Inferior parietal cortex (tissue), 1 donor: Measurements from ENCODE around the gene PLXDC1.
"Not testable (repeated sequence)": the region's sequence is repeated elsewhere in the genome, so short reads cannot be mapped to it uniquely, and the experiment has no call there.

ENCODE experiments used
- DNase-seq: peaks from one replicate; pipeline ENCODE4 v3.0.0-alpha.2; 2016; ENCODE audit errors: extremely low spot score

PLXDC1 gene

DNA sequence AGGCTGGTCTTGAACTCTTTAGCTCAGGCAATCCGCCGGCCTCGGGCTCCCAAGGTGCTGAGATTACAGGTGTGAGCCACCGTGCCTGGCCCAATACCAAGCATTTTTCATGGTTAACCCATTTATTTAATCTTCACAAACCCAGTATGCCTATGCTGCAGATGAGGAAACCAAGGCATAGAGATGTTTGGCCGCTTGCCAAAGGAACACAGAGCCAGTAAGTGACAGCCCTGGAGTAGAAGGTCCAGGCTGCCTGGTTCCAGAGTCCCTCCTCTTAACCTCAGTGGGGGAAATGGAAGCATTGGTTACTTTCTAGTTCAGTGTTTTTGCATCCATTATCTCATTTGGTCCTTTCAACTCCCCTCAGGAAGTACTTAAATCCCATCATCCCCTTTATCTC, 29.9 kb upstream of the PLXDC1 start:
- no peak for DNase-seq

DNA sequence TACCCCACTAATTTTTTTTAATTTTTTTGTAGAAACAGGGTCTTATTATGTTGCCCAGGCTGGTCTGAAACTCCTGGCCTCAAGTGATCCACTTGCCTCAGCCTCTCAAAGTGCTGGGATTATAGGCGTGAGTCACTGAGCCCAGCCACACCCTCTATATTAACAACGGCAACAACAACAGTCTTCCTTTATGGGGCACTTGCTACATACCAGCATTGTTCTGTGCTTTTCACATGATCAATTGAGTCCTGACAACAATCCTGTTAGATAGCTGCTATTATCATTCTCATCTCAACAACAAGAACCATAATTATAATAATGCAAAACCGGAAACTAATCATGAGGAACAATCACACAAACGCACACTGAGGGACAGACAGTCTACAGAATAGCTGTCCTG, 27.1 kb upstream of the PLXDC1 start:
- DNase-seq = no peak

DNA sequence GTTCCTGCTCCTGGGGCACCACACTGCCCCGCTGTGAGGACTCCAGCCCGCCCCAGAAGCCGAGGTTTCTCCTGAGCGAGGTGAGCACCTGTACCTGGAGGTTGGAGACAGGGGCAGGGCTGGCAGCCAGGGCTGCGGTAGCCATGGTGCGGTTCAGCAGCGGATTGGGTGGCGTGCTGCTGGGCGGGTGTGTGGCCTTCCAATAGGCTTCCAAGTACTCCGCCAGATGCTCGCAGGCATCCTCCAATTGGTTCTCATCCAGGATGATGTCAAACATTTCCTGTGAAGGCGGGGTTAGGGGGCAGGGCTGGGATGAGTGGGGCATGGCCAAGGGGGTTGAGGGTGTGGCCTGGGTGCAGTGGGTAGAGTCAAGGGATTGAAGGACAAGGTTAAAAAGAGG, 25.8 kb upstream of the PLXDC1 start:
- no peak for DNase-seq

- no peak for DNase-seq
Measured at GRCh38 chr17:39175695-39176093, 24.3 kb upstream of the PLXDC1 start.

GRCh38 chr17:39174920-39175694, 23.7 kb upstream of the PLXDC1 start:
- peak; percentile 77 for DNase-seq

DNA sequence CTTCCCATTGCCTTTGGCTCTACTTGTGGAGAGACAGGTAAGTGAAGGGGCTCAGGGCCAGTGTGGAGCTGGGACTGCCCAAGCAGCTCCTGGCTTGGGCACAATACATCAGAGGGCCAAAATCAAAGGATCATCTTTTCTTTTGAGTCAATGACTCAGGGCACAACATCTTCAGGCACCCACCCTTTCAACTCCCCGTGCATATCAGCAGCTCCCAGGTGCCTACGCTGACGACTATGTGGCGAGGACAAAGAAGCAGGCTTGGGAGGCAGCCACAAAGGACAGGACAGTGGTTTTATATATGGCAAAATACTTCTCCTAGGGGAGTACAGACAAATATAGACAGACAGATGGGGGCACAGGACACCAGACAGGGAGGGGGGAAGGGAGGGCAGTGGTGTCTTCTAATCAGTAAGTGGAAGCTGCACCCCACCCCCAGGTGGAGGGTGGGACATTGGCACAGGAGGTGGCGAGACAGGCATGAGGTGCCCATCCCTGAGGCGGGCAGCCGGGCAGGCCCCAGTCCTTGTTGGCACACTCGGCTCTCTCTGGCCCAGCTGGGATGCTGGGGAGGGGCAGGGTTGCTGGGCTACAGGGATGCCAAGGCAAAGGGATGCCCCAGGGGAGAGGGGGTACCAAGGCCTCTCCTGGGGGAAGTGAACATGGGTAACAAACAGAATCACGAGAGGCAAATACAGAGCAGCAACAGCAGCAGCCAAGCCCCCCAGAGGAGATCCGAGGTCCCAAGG, 22.3 kb upstream of the PLXDC1 start:
- no peak for DNase-seq

- no peak for DNase-seq
Measured at GRCh38 chr17:39173080-39173479, 21.6 kb upstream of the PLXDC1 start.

GRCh38 chr17:39171933-39172332, 20.5 kb upstream of the PLXDC1 start:
- no peak for DNase-seq

DNA sequence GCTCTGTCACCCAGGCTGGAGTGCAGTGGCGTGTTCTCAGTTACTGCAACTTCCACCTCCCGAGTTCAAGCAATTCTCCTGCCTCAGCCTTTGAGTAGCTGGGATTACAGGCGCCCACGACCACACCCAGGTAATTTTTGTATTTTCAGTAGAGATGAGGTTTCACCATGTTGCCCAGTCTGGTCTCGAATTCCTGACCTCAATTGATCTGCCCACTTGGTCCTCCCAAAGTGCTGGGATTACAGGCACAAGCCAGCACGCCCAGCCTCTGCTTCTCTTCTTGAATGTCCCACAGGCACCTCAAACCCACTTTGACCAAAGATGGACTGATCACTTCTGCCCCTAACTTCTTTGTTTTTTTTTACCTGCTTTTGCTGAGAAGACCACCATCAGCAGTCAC, 19.1 kb upstream of the PLXDC1 start:
- DNase-seq = no peak

- DNase-seq = no peak
Measured at GRCh38 chr17:39170109-39170508, 18.7 kb upstream of the PLXDC1 start.

- no peak for DNase-seq
Measured at GRCh38 chr17:39169518-39169917, 18.1 kb upstream of the PLXDC1 start.

- no peak for DNase-seq
Measured at GRCh38 chr17:39169101-39169500, 17.7 kb upstream of the PLXDC1 start.

DNA sequence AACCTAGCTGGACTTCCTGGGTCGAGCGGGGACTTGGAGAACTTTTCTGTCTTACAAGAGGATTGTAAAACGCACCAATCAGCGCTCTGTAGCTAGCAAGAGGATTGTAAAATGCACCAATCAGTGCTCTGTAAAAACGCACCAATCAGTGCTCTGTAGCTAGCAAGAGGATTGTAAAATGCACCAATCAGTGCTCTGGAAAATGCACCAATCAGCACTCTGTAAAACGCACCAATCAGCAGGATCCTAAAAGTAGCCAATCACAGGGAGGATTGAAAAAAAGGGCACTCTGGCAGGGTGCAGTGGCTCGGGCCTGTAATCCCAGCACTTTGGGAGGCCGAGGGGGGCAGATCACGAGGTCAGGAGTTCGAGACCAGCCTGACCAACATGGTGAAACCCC, 17.1 kb upstream of the PLXDC1 start:
- not testable (repeated sequence) for DNase-seq

DNA sequence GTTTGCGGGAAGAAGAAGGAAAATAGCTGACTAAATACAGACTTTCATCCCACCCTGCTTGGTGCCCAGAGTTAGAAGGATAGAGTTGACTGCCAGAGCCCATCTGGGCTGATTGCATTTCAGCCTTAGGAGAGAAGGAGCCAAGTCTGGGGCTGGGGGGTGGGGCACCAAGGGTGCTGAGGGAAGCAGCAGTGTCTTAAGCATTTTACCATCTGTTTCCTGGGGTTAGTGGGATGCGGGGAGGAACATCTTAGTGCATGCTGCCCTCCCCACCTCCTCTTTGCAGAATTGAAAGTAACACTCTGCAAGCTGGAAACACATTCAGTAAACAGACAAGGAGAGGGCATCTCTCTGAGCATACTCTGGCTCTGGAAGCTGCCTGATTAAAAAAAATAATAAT, 16.0 kb upstream of the PLXDC1 start:
- no peak for DNase-seq

DNA sequence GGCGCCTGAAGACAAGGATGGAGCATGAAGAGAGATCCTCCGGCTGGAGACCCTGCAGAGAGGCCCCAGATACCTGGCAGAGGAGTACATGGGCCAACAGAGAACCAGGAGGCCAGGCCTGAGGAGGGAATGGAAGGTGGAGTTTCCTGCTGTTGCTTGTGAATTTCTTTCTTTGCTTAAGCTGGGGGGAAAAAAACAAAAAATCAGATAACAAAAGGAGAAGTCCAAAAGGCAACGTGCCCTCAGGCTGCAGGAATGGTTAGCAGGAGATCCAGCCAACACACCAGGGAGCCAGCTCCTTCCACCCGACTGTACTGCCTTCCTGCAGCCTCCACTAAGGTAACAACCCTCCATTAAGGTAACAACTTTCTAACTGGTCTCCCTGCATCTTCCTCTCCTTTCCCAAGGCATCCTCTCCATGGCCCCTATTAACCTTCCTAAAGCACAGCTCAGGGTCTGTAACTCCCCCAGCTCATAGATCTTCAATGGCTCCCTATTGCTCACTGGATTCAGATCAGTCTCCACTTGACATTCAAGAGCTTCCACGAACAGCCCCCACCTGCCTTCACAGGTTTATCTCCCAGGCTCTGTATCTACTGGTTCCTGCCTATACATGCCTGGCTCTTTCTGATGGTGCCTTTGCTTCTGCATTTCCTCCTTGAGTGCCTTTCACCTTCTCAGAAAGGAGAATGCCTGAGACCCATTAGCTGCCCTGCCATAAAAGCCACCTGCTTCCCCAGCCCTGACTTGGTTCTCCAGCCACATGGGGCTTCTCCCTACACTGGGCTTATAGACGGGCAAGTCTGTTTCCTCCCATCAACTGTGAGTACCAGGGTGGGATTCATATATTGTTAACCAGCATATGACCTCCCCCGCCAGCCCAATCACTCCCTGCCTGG, 15.2 kb upstream of the PLXDC1 start:
- DNase-seq = no peak

GRCh38 chr17:39165841-39166349, 14.5 kb upstream of the PLXDC1 start, which contains the start of gene ARL5C:
ARL5C (minus strand) TSS chr17:39166161; CDS start chr17:39165760, 401 bp downstream.
- DNase-seq = no peak

DNA sequence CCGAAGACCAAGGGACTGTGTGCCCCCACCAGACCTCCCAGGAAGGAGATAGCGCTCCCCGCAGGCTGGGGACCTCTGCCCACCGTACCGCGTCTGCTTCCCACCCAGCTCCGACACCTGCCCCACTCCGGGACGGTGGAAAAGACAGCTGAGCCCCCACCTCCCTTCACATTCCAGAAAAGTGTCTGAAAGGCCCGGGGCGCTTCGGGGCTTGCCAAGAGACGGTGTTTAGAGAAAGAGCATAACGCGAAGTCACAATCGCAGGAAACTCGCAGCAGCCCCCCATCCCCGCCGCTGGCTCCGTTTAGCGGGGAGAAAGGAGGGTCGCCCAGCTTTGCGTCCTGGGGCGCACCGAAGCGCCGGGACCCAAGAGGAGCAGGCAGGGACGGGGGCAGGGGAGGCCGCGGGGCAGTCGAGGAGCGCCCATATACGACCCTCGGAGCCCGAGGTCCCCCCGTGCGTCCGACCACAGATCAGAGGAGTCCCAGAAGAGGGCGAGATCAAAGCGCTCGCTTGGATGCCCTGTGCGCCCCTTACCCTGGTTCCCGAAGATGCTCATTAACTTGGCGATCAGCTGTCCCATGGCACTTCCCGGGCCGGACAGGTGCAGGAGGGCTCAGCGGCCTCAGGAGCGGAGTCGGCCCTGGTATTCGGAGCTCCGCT, 13.9 kb upstream of the PLXDC1 start:
- no peak for DNase-seq

- peak; percentile 50 for DNase-seq
Measured at GRCh38 chr17:39164675-39165143, 13.3 kb upstream of the PLXDC1 start.

- DNase-seq = no peak
Measured at GRCh38 chr17:39161962-39162361, 10.5 kb upstream of the PLXDC1 start.

GRCh38 chr17:39158623-39159022, 7.2 kb upstream of the PLXDC1 start:
- DNase-seq = no peak

DNA sequence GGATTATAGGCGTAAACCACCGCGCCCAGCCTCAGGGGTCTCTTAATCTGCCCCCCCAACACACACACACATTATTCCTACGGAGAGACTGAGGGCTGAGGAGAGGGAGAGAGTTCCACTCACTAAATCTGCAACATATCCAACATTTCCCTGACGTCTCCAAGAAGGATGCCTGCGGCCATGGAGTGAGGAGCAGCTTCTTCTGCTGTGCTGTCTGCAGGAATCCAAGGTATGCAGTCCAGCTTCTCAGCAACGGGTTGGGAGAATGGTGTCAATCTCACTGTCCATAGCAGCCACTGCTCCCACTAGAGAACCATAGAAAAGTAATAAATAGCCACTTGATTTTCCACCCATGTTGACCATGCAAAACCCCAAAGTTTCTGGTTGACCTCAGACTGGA, 5.1 kb upstream of the PLXDC1 start:
- DNase-seq = no peak
